KG1 (cell line): ENCODE results near the gene SLC26A1.

Experiments
- DNase-seq: peaks from one replicate; lab custom pipeline; 2025; lab: John Stamatoyannopoulos, UW

The SLC26A1 gene

DNA sequence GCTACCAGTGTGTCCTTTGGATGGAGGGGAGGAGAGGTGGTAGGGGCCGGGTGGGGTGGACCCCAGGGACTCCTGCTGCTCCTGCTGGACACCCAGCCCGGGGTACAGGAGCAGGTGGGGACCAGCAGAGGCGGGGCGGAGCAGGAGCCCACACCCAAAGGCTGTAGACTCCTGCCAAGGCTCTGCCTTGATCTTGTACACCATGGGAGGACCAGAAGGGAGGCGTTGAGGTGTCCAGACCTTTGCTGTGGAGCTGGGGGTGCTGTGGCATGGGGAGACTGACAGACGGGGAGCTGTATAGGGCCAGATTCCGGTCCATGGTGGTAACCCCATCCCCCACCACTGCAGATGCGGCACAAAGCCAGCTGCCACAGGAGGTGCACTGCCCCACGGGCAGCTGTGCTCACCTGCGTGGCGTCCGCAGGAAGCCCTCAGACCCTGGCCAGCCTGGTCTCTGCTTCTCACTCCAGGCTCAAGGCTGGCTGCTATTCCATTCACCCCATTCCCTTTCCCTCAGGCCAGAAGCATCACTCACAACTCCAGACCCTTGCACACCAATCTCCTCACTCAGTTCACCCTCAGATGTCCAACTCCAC lies 5.0 kb upstream of the SLC26A1 start:
- no peak for DNase-seq

DNA sequence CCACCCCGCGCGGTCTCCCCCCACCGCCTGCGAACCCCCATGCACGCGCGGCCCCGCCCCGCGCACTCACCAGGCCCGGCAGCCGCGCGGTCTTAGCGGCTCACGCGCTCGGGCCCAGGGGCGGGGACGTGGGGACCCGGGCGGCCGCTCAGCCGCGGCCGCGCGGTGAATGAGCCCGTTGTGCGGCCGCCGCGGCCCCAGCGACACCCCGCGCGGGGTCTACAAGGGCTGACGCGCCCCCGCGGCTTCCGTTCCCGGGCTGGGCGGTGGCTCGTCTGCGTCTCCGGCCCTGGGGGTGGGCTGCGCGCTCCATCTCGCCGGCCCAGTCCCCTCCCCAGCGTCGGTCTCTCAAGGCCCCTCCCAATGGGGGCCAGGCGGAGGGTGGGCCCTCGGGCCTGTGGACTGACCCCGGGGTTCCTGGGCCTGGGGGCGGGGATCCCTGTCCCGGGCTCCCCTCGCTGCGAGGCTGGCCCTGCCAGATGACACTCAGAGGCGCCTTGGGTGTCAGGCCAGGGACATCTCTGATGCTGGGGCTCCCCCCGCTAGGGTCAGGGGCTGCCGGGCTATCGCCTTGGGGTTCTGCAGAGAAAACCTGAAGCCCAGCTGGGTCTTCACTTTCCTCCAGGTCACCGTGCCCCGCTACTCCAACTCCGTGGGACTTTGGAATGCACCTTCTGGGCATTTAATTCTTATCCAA lies 4.3 kb upstream of the SLC26A1 start:
- no peak for DNase-seq

- DNase-seq = no peak
Measured at GRCh38 chr4:996997-997374, 3.8 kb upstream of the SLC26A1 start.

- no peak for DNase-seq
Measured at GRCh38 chr4:996030-996996, 3.1 kb upstream of the SLC26A1 start.

GRCh38 chr4:995311-996026 lies 2.3 kb upstream of the SLC26A1 start:
- DNase-seq = no peak

- no peak for DNase-seq
Measured at GRCh38 chr4:992297-993110, 700 bp downstream of the SLC26A1 start.

DNA sequence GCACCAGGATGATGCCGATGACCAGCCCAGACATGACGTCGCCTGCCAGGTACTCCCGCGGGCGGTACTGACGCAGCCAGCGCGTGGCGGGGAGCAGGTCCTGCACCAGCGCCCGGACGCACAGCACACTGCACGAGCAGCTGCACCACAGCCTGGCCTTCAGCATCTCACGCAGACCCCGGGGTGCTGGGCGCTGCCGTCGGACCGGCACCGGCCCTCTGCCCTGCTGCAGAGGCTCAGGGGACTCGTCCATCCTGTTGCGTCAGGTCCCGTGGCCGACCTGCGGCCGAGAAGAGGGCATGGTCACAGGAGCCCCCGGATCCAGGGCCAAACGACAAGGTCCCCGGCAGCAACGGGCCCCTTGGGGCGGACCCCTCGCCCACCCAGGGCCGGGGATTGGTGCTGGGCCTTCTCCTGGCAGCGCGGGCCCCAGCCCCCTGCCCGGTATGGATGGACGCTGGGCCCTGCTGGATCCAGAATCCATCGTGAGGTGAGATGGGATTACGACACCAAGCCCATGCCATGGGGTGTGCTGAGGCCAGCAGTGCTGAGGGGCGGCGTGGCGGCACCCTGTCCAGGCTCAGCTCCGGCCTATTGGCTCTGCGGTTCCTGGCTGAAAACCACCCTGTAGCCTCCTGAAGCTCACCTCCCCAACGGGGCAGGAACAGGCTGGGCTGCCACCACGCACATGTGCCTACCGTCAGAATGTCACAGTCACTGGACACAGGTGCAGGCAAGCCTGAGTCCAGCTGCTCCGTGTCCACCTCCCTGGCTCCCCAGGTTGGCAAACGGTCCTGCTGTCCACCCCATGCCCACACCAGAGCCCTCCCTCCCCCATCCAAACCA lies 1.5 kb downstream of the SLC26A1 start:
- no peak for DNase-seq

- no peak for DNase-seq
Measured at GRCh38 chr4:990746-991367, 2.3 kb downstream of the SLC26A1 start.

DNA sequence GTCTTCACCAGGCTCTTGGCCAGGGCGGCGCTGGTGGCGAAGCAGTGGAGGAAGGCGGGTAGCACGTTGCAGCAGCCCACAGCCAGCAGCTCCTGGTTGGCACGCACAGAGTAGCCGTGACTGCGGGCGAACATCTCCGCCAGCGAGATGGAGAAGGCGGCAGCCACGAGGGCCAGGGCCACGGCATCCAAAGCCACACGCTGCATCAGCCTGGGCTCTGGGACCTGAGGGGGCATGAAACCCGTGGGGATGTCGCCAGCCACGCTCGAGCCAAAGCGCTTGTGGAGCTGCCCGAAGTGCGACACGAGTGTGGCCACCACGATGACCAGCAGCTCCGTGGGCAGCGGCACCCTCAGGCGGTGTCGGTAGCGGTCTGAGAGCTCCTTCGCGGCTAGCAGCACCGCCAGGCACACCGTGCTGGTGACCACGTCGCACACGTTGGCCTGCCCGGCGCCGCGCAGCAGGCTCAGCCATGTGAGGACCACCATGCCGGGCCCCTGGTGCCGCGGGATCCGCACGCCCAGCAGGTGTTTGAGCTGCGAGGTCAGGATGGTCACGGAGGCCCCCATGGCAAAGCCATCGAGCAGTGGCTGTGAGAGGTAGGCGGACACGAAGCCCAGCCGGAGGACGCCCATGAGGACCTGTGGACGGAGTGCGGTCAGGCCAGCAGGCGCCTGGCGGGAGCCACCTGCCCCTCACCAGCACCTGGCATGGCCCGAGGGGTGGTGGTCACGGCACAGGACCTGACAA lies 3.3 kb downstream of the SLC26A1 start:
- DNase-seq = no peak

- DNase-seq = no peak
Measured at GRCh38 chr4:988726-989721, 4.2 kb downstream of the SLC26A1 start.

- DNase-seq = no peak
Measured at GRCh38 chr4:987624-988513, 5.3 kb downstream of the SLC26A1 start.

- DNase-seq = peak; percentile 44
Measured at GRCh38 chr4:986879-987623, 6.2 kb downstream of the SLC26A1 start, which contains the start of gene IDUA. Gene IDUA, plus strand, starts transcription at chr4:987044. Its CDS starts 41 bp downstream, at chr4:987085.

DNA sequence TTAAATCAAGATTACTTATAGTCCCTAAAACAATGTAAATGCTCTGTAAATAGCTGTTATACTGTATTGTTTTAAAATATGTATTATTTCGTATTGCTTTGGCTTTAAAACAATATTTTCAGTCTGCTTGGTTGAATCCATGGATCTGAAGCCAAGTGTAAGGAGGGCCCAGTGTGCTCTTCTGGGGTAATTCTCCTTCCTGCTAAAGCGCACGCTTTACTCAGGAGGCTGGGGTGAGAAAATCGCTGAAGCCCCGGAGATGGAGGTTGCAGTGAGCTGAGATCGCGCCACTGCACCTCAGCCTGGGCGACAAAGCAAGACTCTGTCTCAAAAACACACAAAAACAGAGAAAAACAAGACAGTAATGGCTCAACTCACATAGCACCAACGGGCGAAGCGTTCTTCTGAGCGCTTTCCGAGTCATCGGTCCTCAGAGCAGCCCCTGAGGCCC lies 6.8 kb downstream of the SLC26A1 start:
- DNase-seq = no peak

GRCh38 chr4:985123-985830 lies 7.9 kb downstream of the SLC26A1 start:
- DNase-seq = no peak

- DNase-seq = no peak
Measured at GRCh38 chr4:984336-985054, 8.7 kb downstream of the SLC26A1 start.
